GM12873 (cell line): ENCODE data around the gene ABCD3.

Source experiments
- TF ChIP-seq, protein P1 (sequence below): IDR thresholded peaks from 2 replicates; pipeline ENCODE4 v1.5.1; 2012; ENCODE audit warnings: low read depth, mild to moderate bottlenecking, moderate library complexity, low read length, control low read depth; ENCODE audit not compliant: insufficient read depth; ENCODE audit errors: missing control alignments

The ABCD3 gene

DNA sequence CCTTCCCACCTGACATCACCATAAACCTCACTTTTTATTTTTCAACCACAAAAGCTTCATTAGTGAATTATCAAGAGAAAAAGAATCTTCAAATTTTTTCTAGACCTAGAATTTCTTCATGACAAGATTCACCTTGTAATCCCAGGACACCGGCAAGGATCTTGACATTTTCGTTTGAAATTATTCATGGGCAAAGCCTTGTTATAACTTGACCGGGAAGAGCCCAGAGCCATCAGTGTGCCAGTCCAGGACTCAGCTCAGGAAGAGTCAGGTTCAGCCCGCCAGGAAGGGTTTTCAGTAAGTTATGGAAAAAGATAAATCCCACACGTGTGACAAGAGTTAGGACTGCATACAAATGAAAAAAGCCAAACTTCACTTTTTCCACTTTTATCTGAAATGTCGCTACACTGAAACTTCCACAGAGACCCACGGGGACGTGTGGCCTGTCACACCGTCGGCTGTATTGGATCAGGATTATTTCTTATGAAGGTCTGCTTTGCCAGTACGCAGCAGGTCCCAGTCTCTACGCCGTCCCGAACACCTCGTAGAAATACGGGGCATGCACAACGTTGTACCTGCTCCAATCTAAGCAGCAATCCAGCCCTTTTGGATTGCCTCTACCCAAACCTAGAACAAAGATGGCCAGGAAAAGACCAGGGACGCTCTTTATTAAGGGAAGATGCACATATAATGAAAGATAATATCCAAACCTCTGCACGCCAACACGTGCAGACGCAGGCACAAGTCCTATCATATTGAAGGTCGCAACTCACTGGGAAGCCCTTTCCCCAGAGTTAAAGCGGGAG lies 122.5 kb downstream of the ABCD3 start:
- TF ChIP-seq, protein P1, sequence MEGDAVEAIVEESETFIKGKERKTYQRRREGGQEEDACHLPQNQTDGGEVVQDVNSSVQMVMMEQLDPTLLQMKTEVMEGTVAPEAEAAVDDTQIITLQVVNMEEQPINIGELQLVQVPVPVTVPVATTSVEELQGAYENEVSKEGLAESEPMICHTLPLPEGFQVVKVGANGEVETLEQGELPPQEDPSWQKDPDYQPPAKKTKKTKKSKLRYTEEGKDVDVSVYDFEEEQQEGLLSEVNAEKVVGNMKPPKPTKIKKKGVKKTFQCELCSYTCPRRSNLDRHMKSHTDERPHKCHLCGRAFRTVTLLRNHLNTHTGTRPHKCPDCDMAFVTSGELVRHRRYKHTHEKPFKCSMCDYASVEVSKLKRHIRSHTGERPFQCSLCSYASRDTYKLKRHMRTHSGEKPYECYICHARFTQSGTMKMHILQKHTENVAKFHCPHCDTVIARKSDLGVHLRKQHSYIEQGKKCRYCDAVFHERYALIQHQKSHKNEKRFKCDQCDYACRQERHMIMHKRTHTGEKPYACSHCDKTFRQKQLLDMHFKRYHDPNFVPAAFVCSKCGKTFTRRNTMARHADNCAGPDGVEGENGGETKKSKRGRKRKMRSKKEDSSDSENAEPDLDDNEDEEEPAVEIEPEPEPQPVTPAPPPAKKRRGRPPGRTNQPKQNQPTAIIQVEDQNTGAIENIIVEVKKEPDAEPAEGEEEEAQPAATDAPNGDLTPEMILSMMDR: no peak

DNA sequence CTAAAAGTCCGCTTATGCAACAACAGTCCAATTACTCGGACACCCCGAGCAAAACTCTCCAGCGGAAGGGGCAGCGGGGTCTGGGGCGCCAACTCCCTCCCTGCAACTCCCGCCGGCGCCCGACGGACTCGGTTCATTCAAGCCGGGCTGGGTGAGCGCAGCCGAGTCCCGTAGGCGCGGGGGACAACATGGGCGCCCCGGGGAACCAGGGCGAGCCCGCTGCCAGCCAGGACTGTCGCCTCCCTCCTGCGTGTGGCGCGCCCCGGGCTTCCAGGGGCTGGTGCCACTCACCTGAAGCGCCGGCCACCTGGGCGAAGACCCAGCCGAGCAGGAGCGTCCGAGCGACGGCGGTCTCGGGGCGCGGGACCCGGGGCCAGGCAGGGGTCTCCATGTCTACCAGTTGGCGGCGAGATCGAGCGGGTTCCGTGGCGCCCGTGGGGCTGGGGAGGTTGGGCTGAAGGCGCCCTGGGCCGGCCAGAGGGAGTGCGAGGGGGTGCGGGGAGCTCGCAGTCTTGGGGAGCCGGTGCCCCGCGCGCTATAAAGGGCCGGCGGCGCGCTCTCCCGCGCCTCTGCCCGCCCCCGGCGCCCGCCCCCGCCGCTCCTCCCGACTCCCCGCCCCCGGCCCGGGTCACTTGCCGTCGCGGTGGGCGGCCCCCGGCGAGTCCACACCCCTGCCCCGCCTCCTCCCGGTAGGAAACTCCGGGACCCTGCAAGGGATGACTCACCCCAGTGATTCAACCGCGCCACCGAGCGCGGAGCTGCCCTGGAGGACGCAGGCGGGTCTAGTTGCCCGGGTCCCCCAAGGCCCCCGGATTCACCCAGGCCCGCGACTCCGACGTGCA lies 123.3 kb downstream of the ABCD3 start, which contains the start of gene F3:
TSS of gene F3 (minus strand) at position 514 of the 842 bp plus-strand sequence. CDS start at position 391, 123 bp downstream.
- TF ChIP-seq, protein P1: no peak

DNA sequence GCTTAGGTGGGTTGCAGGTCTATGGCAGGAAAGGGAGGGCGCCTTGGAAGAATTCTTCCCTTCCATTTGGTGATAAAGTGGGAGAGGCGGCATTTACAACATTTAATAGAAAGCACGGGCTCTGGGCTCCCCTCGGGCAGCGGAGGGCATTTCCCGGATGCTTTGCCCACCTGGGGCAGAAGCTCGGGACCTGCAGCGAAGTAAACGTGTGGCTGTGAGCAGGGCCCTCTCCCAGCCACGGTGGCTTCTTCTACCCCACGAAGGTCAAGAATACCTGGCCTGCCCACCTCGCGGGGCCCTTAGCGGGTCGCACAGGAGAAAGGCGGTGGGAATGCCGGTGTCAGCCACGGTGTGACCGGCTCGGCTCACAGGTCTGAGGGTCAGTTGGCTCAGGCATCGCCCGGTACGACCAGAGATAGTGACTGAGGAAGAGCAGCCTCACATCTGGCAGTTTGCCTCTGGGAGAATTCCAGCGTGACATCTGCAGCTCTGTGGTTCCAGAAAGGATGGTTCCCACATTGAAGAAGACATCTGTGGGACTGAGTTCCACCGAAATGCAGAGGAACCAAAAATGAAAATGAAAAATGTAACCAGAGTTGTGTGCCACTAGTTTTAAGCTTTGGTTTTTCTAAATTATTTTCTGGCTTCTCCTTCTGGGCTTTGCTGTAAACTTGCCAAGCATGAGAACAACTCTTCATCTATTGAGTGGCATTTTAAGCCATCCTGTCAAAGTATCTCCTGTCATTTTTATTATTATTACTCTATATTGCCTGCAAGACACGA lies 124.1 kb downstream of the ABCD3 start:
- TF ChIP-seq, protein P1: no peak

DNA sequence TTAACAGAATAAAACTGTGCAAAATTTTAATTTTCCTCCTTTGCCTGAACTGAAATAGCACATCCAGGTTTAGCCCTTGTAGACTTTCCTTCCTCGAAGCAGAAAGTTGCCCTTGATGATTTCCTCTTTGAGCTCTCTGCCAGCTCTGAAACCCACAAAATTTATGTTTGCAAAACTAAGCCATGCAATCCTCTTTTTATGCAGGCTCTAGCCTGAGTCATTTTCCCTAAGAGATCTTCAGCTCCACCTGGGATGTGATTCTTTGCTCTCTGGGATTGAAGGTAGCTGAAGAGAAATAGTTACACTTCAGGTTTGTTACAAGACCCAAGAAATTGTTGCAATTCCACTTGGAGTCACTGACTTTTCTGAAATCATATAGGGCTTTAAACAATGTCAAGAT lies 124.8 kb downstream of the ABCD3 start:
- TF ChIP-seq, protein P1: no peak

DNA sequence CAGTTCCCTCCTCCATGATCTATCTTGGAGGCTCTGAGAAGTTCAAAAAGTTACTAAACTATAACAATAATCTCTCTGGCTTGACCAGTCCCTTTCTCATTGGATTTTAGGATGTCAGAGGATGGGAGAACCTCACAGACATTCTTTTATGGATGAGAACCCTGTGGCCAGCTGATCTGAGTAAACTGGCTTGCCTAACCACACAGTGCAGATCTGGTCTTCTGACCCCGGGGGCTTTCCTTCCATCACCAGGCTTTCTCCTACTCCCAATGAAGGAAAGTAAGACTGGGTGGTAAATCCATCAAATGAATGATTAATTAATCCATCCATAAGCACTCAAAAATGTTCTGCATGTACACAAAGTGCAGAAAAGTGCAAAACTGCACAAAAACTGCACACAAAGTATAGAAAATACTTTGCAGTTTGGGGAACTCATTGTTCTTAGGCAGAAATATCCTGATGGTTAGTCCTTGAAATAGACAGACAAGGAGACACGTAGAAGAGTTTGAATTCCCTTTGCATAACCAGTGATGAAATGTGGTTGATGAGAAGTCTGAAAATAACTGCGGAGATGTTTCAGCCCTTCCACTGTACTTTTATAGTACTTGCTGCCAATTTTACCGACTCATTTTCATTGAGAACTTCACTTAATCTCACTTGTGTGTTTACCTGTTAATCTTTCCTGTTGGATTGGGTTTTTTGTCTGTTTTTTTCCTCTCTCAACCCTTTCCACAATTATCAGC lies 125.9 kb downstream of the ABCD3 start:
- TF ChIP-seq, protein P1: no peak

DNA sequence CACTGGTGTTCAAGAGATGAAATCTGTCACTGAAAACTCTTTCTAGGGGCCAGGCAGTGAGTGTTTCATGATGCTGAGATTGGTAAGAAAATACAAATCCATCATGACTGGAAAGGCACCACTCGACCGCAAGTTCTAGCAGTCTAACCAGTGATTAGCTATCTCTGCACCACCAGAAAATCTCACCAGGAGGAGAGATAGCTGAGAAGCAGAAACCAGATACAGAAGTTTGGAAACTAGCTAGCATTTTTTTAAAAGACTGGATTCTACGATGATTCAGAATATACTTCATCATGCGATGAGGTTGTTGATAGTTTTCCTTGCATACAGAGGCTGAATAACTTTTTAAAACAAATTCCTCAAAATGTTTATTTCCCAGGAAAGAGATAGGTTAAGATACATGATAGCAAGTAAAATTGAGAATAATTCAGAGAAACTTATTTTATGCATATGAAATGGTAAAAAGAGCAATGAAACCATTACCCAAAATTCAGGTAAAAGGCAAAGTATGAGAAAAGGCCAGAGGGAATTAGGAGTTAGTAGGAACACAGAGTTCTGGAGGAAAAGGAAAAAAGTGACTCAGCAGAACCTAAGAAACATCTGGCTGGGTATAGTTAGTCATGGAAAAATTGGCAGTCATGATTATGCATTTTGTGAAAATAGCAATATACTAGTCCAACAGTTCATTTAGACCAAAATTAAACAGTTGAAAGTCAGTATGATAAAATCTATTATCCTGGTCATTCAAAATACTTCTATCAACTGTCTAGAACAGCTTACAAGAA lies 126.7 kb downstream of the ABCD3 start:
- TF ChIP-seq, protein P1: no peak
